Calu3 (cell line): ENCODE measurements around the gene TMEM14C. TPM values are rescaled to one million over a fixed set of nuclear protein-coding genes. Genes with fewer than 3 reads are reported as not detected.

Experiments
- BruUV-seq: library from RNA; stranded (reverse); fragments of 400-500 nt; replicated peaks from 2 replicates; lab custom pipeline; 2021; lab: Mats Ljungman, UMichigan
- CTCF ChIA-PET: fragments of 300-600 bp; sonication (Branson Sonifier 250); formaldehyde crosslinking; loops from one replicate; lab custom pipeline; 2022; ENCODE audit warnings: antibody characterized with exemption; lab: Charles Lee
- DNase-seq: peaks from one replicate; pipeline ENCODE4 v3.0.0; 2022
- H3K27ac Mint-ChIP-seq: one replicate; pipeline ENCODE4 v1.8.0; 2022; ENCODE audit warnings: mixed read lengths; ENCODE audit not compliant: unreplicated experiment
- H3K27me3 Mint-ChIP-seq: one replicate; pipeline ENCODE4 v1.8.0; 2022; ENCODE audit warnings: mixed read lengths; ENCODE audit not compliant: unreplicated experiment
- H3K36me3 Mint-ChIP-seq: one replicate; pipeline ENCODE4 v1.8.0; 2022; ENCODE audit warnings: mild to moderate bottlenecking, moderate library complexity, mixed read lengths; ENCODE audit not compliant: insufficient read depth, unreplicated experiment
- H3K4me1 Mint-ChIP-seq: one replicate; pipeline ENCODE4 v1.8.0; 2022; ENCODE audit warnings: mild to moderate bottlenecking, low read depth, mixed read lengths; ENCODE audit not compliant: unreplicated experiment
- H3K4me3 Mint-ChIP-seq: one replicate; pipeline ENCODE4 v1.8.0; 2022; ENCODE audit warnings: mild to moderate bottlenecking, low read depth, moderate library complexity, mixed read lengths; ENCODE audit not compliant: unreplicated experiment
- H3K9me3 Mint-ChIP-seq: one replicate; pipeline ENCODE4 v1.8.0; 2022; ENCODE audit warnings: low read depth, mixed read lengths; ENCODE audit not compliant: unreplicated experiment
- intact Hi-C: fragments of 100-400 bp; cut with micrococcal nuclease; formaldehyde crosslinking; loops from one replicate; pipeline ENCODE4 v1.10.0; 2022; ENCODE audit not compliant: unreplicated experiment
- total RNA-seq: library from RNA; stranded (reverse); gene quantifications from 2 replicates; pipeline ENCODE4 v1.2.3, GENCODE V29; 2022
- TF ChIP-seq, protein P1 (sequence below): fragments of 200-600 bp; IDR thresholded peaks from one replicate; pipeline ENCODE4 v1.8.0; 2022; ENCODE audit warnings: antibody characterized with exemption; ENCODE audit not compliant: unreplicated experiment

TMEM14C gene
- total RNA-seq, 1 experiment from 2014 or later: 53.6 TPM

DNA sequence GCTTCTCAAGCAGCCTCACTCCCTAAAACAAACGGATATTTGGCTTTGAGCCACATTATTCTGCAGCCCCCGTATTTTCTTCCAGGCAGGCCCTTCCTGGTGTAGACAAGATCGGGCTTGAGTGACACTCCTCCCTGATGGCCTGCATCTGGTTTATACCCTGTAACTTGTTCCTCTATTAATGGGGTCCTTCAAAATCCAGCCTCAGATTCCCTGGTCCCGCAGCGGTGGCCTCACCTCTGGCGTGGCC lies 375 bp upstream of the TMEM14C start:
- peaks cover 9% of the 10 kb centered on the region for H3K4me1 Mint-ChIP-seq
- DNase-seq: no peak
- intact Hi-C loops: no loop called here
- H3K27me3 Mint-ChIP-seq: no peaks in the 10 kb centered on the region
- H3K27ac Mint-ChIP-seq: peak overlapping the region; percentile 86
- CTCF ChIA-PET: interaction anchor here (0.6 to 1.2 kb wide), 3 partner anchors 11 to 330 kb away, joined by 3 to 5 read pairs (median 3); no protein-coding TSS in a partner anchor
- peak overlapping the region; percentile 82 for H3K4me3 Mint-ChIP-seq
- no peaks in the 10 kb centered on the region for H3K9me3 Mint-ChIP-seq
- TF ChIP-seq, protein P1, sequence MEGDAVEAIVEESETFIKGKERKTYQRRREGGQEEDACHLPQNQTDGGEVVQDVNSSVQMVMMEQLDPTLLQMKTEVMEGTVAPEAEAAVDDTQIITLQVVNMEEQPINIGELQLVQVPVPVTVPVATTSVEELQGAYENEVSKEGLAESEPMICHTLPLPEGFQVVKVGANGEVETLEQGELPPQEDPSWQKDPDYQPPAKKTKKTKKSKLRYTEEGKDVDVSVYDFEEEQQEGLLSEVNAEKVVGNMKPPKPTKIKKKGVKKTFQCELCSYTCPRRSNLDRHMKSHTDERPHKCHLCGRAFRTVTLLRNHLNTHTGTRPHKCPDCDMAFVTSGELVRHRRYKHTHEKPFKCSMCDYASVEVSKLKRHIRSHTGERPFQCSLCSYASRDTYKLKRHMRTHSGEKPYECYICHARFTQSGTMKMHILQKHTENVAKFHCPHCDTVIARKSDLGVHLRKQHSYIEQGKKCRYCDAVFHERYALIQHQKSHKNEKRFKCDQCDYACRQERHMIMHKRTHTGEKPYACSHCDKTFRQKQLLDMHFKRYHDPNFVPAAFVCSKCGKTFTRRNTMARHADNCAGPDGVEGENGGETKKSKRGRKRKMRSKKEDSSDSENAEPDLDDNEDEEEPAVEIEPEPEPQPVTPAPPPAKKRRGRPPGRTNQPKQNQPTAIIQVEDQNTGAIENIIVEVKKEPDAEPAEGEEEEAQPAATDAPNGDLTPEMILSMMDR: no peak
- no TSS peak for BruUV-seq
- H3K36me3 Mint-ChIP-seq: peaks cover 20% of the 10 kb centered on the region

DNA sequence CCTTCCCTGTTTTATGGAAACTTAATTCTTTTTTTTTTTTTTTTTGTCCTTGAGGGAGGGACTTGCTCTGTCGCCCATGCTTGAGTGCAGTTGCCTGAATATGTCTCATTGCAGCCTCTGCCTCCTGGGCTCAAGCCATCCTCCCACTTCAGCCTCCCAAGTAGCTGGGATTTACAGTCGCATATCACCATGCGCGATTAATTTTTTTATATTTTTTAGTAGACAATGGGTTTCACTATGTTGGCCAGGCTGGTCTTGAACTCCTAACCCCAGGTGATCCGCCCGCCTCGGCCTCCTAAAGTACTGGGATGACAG lies 654 bp downstream of the TMEM14C start:
- TF ChIP-seq, protein P1: no peak
- Mint-ChIP-seq H3K4me1 (peaks cover 9% of the 10 kb centered on the region), H3K36me3 (peaks cover 20% of the 10 kb centered on the region), H3K4me3 (peak overlapping the region; percentile 82), H3K27ac (peak overlapping the region; percentile 86), H3K9me3 (no peaks in the 10 kb centered on the region), H3K27me3 (no peaks in the 10 kb centered on the region)
- intact Hi-C loops: no loop called here
- CTCF ChIA-PET: no interaction called here
- TSS peak; percentile 71 for BruUV-seq
- DNase-seq: no peak

DNA sequence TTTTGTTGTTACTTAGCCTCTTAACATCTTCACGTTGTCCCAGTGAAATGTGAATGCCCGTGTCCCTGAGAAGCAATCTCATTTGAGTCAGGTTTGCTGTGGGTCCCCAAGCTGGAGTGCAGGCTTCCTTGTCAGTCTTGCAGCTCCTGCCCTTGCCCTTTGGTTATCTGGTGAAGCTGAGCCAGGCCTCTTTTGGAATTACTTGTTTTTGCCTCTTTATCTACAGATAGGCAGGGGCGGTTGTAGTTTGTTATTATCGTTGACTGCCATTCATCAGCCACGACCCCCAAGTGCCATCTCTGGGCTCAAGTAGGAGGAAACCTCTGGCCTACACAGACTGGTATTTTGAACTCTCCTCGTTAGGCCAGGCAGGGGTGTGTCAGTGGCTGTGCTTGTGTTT lies 2.2 kb downstream of the TMEM14C start:
- Mint-ChIP-seq H3K27ac (no peak overlapping the region), H3K4me3 (no peak overlapping the region), H3K9me3 (no peaks in the 10 kb centered on the region), H3K27me3 (no peaks in the 10 kb centered on the region), H3K36me3 (peaks cover 20% of the 10 kb centered on the region), H3K4me1 (peaks cover 9% of the 10 kb centered on the region)
- no TSS peak for BruUV-seq
- TF ChIP-seq, protein P1: no peak
- CTCF ChIA-PET: no interaction called here
- no peak for DNase-seq
- intact Hi-C loops: no loop called here

DNA sequence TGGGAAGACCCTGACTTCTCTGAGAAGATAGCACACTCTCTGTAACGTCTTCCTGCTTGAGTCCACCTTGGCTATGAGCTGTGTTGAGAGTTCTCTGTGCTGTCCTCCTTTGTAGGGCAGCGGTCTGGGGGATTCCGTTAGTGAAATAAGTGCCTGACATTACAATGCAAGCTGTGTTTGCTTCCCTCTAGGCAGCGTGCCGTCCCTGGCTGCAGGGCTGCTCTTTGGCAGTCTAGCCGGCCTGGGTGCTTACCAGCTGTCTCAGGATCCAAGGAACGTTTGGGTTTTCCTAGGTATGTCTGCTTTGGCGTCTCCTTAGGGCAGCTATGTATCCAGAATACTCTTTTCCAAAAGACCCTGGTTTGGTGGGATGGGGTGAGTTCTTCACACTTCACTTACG lies 2.8 kb downstream of the TMEM14C start:
- intact Hi-C loops: no loop called here
- Mint-ChIP-seq H3K4me3 (no peak overlapping the region), H3K27me3 (no peaks in the 10 kb centered on the region), H3K36me3 (peaks cover 20% of the 10 kb centered on the region), H3K4me1 (peaks cover 9% of the 10 kb centered on the region), H3K9me3 (no peaks in the 10 kb centered on the region), H3K27ac (no peak overlapping the region)
- DNase-seq: no peak
- no TSS peak for BruUV-seq
- CTCF ChIA-PET: no interaction called here
- TF ChIP-seq, protein P1: no peak

DNA sequence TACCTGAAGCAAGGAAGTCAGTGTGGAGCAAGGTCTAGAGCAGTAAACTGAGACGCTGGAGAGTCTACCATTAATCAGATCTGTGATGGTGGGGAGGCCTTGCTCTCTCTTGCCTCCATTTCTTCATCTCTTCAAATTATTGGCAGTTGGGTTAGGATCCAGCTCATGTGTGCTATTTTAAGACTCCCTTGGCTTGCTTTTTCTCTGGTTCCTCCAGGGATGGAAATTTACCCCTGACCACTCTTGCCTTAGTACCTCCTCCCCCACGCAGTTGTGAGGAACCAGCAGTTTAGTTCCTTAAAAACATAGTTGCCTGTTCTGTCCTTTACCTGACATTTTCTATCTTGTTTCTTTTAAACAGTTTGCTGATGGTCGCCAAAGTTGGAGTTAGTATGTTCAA lies 7.4 kb downstream of the TMEM14C start:
- Mint-ChIP-seq H3K27me3 (no peaks in the 10 kb centered on the region), H3K27ac (no peak overlapping the region), H3K4me1 (no peaks in the 10 kb centered on the region), H3K9me3 (no peaks in the 10 kb centered on the region), H3K4me3 (no peak overlapping the region), H3K36me3 (peaks cover 3% of the 10 kb centered on the region)
- intact Hi-C loops: no loop called here
- no TSS peak for BruUV-seq
- DNase-seq: no peak
- CTCF ChIA-PET: no interaction called here
- TF ChIP-seq, protein P1: no peak
